SK-N-SH (cell line): ENCODE data around the gene NLRP1. TPM values are rescaled to one million over a fixed set of nuclear protein-coding genes. Genes with fewer than 3 reads are reported as not detected.

Source experiments
- CTCF ChIA-PET: fragments of 300-600, 350-600 bp; formaldehyde crosslinking; extraction: SDS; loops from one replicate; lab custom pipeline; 2021; lab: Yijun Ruan, JAX
- POLR2A ChIA-PET: fragments of 350-600 bp; sonication (Branson Sonifier 250); formaldehyde crosslinking; extraction: SDS; loops from one replicate; lab custom pipeline; 2020; ENCODE audit warnings: antibody characterized with exemption, inconsistent platforms; lab: Yijun Ruan, JAX
- DNase-seq: peaks from one replicate; pipeline ENCODE4 v3.0.0; 2012
- H2AFZ ChIP-seq: fragments of 200-600 bp; sonication (generic); 2 replicates; pipeline ENCODE4 v1.8.1; 2016; ENCODE audit warnings: antibody characterized with exemption, mild to moderate bottlenecking, low read depth
- H3F3A ChIP-seq: fragments of 200-600 bp; sonication (generic); replicated peaks from 2 replicates; pipeline ENCODE3; 2016; ENCODE audit warnings: antibody characterized with exemption, mild to moderate bottlenecking; ENCODE audit not compliant: insufficient read depth
- H3K27ac ChIP-seq, 2 experiments: fragments of 200-500 bp in 1 of 2; fragments of 200-600 bp in 1 of 2; sonication (Bioruptor generic) in 1 of 2; sonication (generic), shearing (Covaris generic) in 1 of 2; 2 replicates each; pipeline versions ENCODE4 v1.5.1 to v1.6.1; 2014 to 2016; ENCODE audit warnings: low read depth in 2 of 2, inconsistent platforms in 1 of 2, low read length in 1 of 2, mild to moderate bottlenecking in 1 of 2, mixed read lengths in 1 of 2
- H3K27me3 ChIP-seq: fragments of 200-600 bp; sonication (generic), shearing (Covaris generic); 2 replicates; pipeline ENCODE4 v1.6.1; 2016; ENCODE audit warnings: mixed run types; ENCODE audit not compliant: insufficient read depth
- H3K36me3 ChIP-seq, 2 experiments: fragments of 200-500 bp in 1 of 2; fragments of 200-600 bp in 1 of 2; sonication (Bioruptor generic) in 1 of 2; sonication (generic) in 1 of 2; replicated peaks in 1 of 2; 2 replicates each; pipeline versions ENCODE3 to v1.5.1; 2014 to 2016; ENCODE audit warnings: low read length in 1 of 2, mild to moderate bottlenecking in 1 of 2; ENCODE audit not compliant: insufficient read depth in 2 of 2, control insufficient read depth in 1 of 2
- H3K4me1 ChIP-seq, 2 experiments: fragments of 200-500 bp in 1 of 2; fragments of 200-600 bp in 1 of 2; sonication (Bioruptor generic) in 1 of 2; sonication (generic), shearing (Covaris generic) in 1 of 2; 2 replicates each; pipeline versions ENCODE4 v1.5.1 to v1.6.1; 2014 to 2016; ENCODE audit warnings: low read depth in 1 of 2, low read length in 1 of 2, mixed run types in 1 of 2; ENCODE audit not compliant: insufficient read depth in 2 of 2, control insufficient read depth in 1 of 2
- H3K4me2 ChIP-seq: fragments of 200-600 bp; sonication (generic), shearing (Covaris generic); 2 replicates; pipeline ENCODE4 v1.6.1; 2017; ENCODE audit warnings: mixed run types
- H3K4me3 ChIP-seq, 2 experiments: fragments of 200-500 bp in 1 of 2; fragments of 200-600 bp in 1 of 2; sonication (Bioruptor generic) in 1 of 2; sonication (generic), shearing (Covaris generic) in 1 of 2; 2 replicates each; pipeline versions ENCODE4 v1.5.1 to v1.8.1; 2014 to 2016; ENCODE audit warnings: low read depth in 2 of 2, inconsistent platforms in 1 of 2, low read length in 1 of 2, mild to moderate bottlenecking in 1 of 2, mixed read lengths in 1 of 2, moderate library complexity in 1 of 2
- H3K79me2 ChIP-seq: fragments of 200-600 bp; sonication (generic); 2 replicates; pipeline ENCODE4 v1.8.1; 2017; ENCODE audit warnings: mild to moderate bottlenecking; ENCODE audit not compliant: insufficient read depth
- H3K9ac ChIP-seq: fragments of 200-600 bp; sonication (generic); 2 replicates; pipeline ENCODE4 v1.6.1; 2017; ENCODE audit warnings: mixed run types
- H3K9me2 ChIP-seq: fragments of 200-600 bp; sonication (generic); 2 replicates; pipeline ENCODE4 v1.6.1; 2017; ENCODE audit warnings: mixed run types
- H3K9me3 ChIP-seq: fragments of 200-600 bp; sonication (generic); 2 replicates; pipeline ENCODE4 v1.6.1; 2017; ENCODE audit warnings: mixed run types, mild to moderate bottlenecking, moderate library complexity
- H4K20me1 ChIP-seq: fragments of 200-600 bp; sonication (generic); 2 replicates; pipeline ENCODE4 v1.6.1; 2017; ENCODE audit warnings: mild to moderate bottlenecking, mixed run types; ENCODE audit not compliant: insufficient read depth
- CHD2 ChIP-seq: fragments of 150-350 bp; IDR thresholded peaks from 2 replicates; pipeline ENCODE4 v1.6.1; 2018; ENCODE audit warnings: low read length; ENCODE audit not compliant: partially characterized antibody
- FOSL2 ChIP-seq: IDR thresholded peaks from 2 replicates; pipeline ENCODE4 v1.4.0; 2012; ENCODE audit warnings: low read depth, mild to moderate bottlenecking, moderate library complexity, borderline replicate concordance
- MXI1 ChIP-seq: IDR thresholded peaks from 2 replicates; pipeline ENCODE4 v1.6.1; 2012; ENCODE audit warnings: mild to moderate bottlenecking, low read depth, low read length, improper control_type of control experiment
- NFIC ChIP-seq: IDR thresholded peaks from 2 replicates; pipeline ENCODE4 v1.4.0; 2012; ENCODE audit warnings: borderline replicate concordance
- NRF1 ChIP-seq: IDR thresholded peaks from 2 replicates; pipeline ENCODE4 v1.6.1; 2012; ENCODE audit warnings: low read depth, mild to moderate bottlenecking, low read length
- POLR2AphosphoS5 ChIP-seq: IDR thresholded peaks from 2 replicates; pipeline ENCODE4 v1.6.1; 2012; ENCODE audit warnings: low read depth, low read length
- RFX5 ChIP-seq: IDR thresholded peaks from 2 replicates; pipeline ENCODE4 v1.6.1; 2012; ENCODE audit warnings: mild to moderate bottlenecking, improper control_type of control experiment, low read length
- RXRA ChIP-seq: IDR thresholded peaks from 2 replicates; pipeline ENCODE4 v1.4.0; 2012; ENCODE audit warnings: low read depth, mild to moderate bottlenecking, borderline replicate concordance
- TCF12 ChIP-seq: IDR thresholded peaks from 2 replicates; pipeline ENCODE4 v1.4.0; 2012
- TEAD4 ChIP-seq: IDR thresholded peaks from 2 replicates; pipeline ENCODE4 v1.4.0; 2012; ENCODE audit warnings: mild to moderate bottlenecking, borderline replicate concordance; ENCODE audit not compliant: insufficient read depth
- YY1 ChIP-seq: IDR thresholded peaks from 2 replicates; pipeline ENCODE4 v1.4.0; 2012; ENCODE audit warnings: low read depth, mild to moderate bottlenecking
- WGBS: methylation state at CpG from one replicate; pipeline ENCODE4 v1.1.6; 2017; ENCODE audit warnings: low lambda C conversion rate; 5-methylcytosine and 5-hydroxymethylcytosine counted together
- polyA plus RNA-seq, 3 experiments: library from polyadenylated mRNA; depleted of rRNA; stranded (reverse); fragments of >200 nt; gene quantifications; 2 replicates each; pipeline ENCODE4 v1.2.3, GENCODE V29; 2012
- TF ChIP-seq, protein P1 (sequence below): fragments of 150-350 bp; IDR thresholded peaks from 2 replicates; pipeline ENCODE4 v1.6.1; 2016; ENCODE audit warnings: mild to moderate bottlenecking, low read depth, low read length
- TF ChIP-seq, protein P2 (sequence below): fragments of 200-600 bp; sonication (generic); IDR thresholded peaks from 2 replicates; pipeline ENCODE4 v1.6.1; 2017; ENCODE audit warnings: antibody characterized with exemption, mild to moderate bottlenecking, moderate library complexity

The NLRP1 gene
- polyA plus RNA-seq, 1 of the 3 experiments (the other 2 are of a cell fraction), result 51.4 TPM

- no peak overlapping the region for H2AFZ ChIP-seq
- TF ChIP-seq RXRA, result no peak
- no peak for TF ChIP-seq NRF1
- TF ChIP-seq, protein P1, sequence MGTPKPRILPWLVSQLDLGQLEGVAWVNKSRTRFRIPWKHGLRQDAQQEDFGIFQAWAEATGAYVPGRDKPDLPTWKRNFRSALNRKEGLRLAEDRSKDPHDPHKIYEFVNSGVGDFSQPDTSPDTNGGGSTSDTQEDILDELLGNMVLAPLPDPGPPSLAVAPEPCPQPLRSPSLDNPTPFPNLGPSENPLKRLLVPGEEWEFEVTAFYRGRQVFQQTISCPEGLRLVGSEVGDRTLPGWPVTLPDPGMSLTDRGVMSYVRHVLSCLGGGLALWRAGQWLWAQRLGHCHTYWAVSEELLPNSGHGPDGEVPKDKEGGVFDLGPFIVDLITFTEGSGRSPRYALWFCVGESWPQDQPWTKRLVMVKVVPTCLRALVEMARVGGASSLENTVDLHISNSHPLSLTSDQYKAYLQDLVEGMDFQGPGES, result no peak
- no peak for TF ChIP-seq POLR2AphosphoS5
- no peak for TF ChIP-seq NFIC
- TF ChIP-seq RFX5, result no peak
- TF ChIP-seq YY1, result no peak
- TF ChIP-seq, all 33 proteins: peak for 0
- POLR2A ChIA-PET, result no interaction called here
- WGBS, result 39% methylated on average over 2 of the region's 2 CpGs
- peaks cover 23% of the 10 kb centered on the region for H3K79me2 ChIP-seq
- no peak overlapping the region for H3K4me3 ChIP-seq
- no peaks in the 10 kb centered on the region; the same call in 1 of the 2 replicates for H3K9me2 ChIP-seq
- H4K20me1 ChIP-seq, result no peaks in the 10 kb centered on the region
- no peak overlapping the region for H3K9ac ChIP-seq
- H3K27me3 ChIP-seq, result no peaks in the 10 kb centered on the region
- peaks cover 19% of the 10 kb centered on the region for H3F3A ChIP-seq
- no peak for DNase-seq
- no peaks in the 10 kb centered on the region for H3K4me1 ChIP-seq
- CTCF ChIA-PET, result interaction anchor here (0.6 kb wide), 1 partner anchor 768 kb away, joined by 3 read pairs; no protein-coding TSS in a partner anchor
- peaks cover 0 to 26% of the 10 kb centered on the region in 2 experiments for H3K36me3 ChIP-seq
- no peak overlapping the region for H3K4me2 ChIP-seq
- H3K27ac ChIP-seq, result no peak overlapping the region
- H3K9me3 ChIP-seq, result no peaks in the 10 kb centered on the region
These were observed 18.5 kb downstream of the NLRP1 start for GRCh38 chr17:5565808-5566207.

GRCh38 chr17:5563456-5563855 is 20.9 kb downstream of the NLRP1 start:
- TF ChIP-seq NFIC (0 out of 2 replicates have a peak, but pooled peaks have one; percentile 6), TEAD4 (no peak)
- no peak overlapping the region for H2AFZ ChIP-seq
- no peak overlapping the region for H3K9ac ChIP-seq
- H4K20me1 ChIP-seq, result no peaks in the 10 kb centered on the region
- peak overlapping the region in 1 of 2 experiments; percentile 60; a peak in 2 of 4 replicates for H3K27ac ChIP-seq
- POLR2A ChIA-PET, result no interaction called here
- peaks cover 3% of the 10 kb centered on the region for H3K79me2 ChIP-seq
- H3K9me2 ChIP-seq, result no peaks in the 10 kb centered on the region; the same call in 1 of the 2 replicates
- H3K4me2 ChIP-seq, result no peak overlapping the region
- H3K4me3 ChIP-seq, result no peak overlapping the region
- 37% methylated on average over 2 of the region's 2 CpGs for WGBS
- no peaks in the 10 kb centered on the region for H3K4me1 ChIP-seq
- DNase-seq, result no peak
- peaks cover 0 to 22% of the 10 kb centered on the region in 2 experiments for H3K36me3 ChIP-seq
- no peaks in the 10 kb centered on the region for H3K27me3 ChIP-seq
- H3K9me3 ChIP-seq, result no peaks in the 10 kb centered on the region
- H3F3A ChIP-seq, result peaks cover 19% of the 10 kb centered on the region
- CTCF ChIA-PET, result interaction anchor here (1.4 kb wide), 1 partner anchor 859 kb away, joined by 3 read pairs; no protein-coding TSS in a partner anchor

GRCh38 chr17:5562661-5563360 is 21.5 kb downstream of the NLRP1 start:
- ChIA-PET POLR2A (no interaction called here), CTCF (interaction anchor here (1.4 kb wide), 1 partner anchor 860 kb away, joined by 3 read pairs; no protein-coding TSS in a partner anchor)
- Histone ChIP-seq H3K4me3 (no peak overlapping the region), H3K79me2 (peaks cover 3% of the 10 kb centered on the region), H3K27me3 (no peaks in the 10 kb centered on the region), H3K27ac (peak overlapping the region in 1 of 2 experiments; percentile 60; a peak in 1 of 4 replicates), H3F3A (peaks cover 19% of the 10 kb centered on the region), H3K9me3 (no peaks in the 10 kb centered on the region), H4K20me1 (no peaks in the 10 kb centered on the region), H3K9ac (no peak overlapping the region), H3K4me2 (no peak overlapping the region), H3K36me3 (peaks cover 0 to 22% of the 10 kb centered on the region in 2 experiments), H2AFZ (no peak overlapping the region), H3K9me2 (no peaks in the 10 kb centered on the region; the same call in 1 of the 2 replicates), H3K4me1 (no peaks in the 10 kb centered on the region)
- 48% methylated on average over 4 of the region's 6 CpGs for WGBS
- no peak for DNase-seq
- TF ChIP-seq YY1 (no peak), TEAD4 (no peak), FOSL2 (no peak), MXI1 (no peak), CHD2 (no peak), NFIC (no peak), TCF12 (no peak), POLR2AphosphoS5 (no peak), RFX5 (no peak)
- TF ChIP-seq, protein P1, result no peak
- TF ChIP-seq, protein P2, sequence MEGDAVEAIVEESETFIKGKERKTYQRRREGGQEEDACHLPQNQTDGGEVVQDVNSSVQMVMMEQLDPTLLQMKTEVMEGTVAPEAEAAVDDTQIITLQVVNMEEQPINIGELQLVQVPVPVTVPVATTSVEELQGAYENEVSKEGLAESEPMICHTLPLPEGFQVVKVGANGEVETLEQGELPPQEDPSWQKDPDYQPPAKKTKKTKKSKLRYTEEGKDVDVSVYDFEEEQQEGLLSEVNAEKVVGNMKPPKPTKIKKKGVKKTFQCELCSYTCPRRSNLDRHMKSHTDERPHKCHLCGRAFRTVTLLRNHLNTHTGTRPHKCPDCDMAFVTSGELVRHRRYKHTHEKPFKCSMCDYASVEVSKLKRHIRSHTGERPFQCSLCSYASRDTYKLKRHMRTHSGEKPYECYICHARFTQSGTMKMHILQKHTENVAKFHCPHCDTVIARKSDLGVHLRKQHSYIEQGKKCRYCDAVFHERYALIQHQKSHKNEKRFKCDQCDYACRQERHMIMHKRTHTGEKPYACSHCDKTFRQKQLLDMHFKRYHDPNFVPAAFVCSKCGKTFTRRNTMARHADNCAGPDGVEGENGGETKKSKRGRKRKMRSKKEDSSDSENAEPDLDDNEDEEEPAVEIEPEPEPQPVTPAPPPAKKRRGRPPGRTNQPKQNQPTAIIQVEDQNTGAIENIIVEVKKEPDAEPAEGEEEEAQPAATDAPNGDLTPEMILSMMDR, result no peak
